HUES48 (cell line): ENCODE measurements around the gene TMEM161A.
"Not testable (repeated sequence)": the region's sequence is repeated elsewhere in the genome, so short reads cannot be mapped to it uniquely, and the experiment has no call there.

Experiments
- H3K27ac ChIP-seq: one replicate; pipeline ENCODE4 v1.7.0; 2013; ENCODE audit warnings: low read depth, low read length, inconsistent platforms
- H3K27me3 ChIP-seq: 2 replicates; pipeline ENCODE4 v1.6.1; 2013; ENCODE audit warnings: mild to moderate bottlenecking, low read length; ENCODE audit not compliant: control insufficient read depth, insufficient read depth
- H3K36me3 ChIP-seq: 2 replicates; pipeline ENCODE4 v1.6.1; 2013; ENCODE audit warnings: low read length; ENCODE audit not compliant: control insufficient read depth, insufficient read depth
- H3K4me1 ChIP-seq: 2 replicates; pipeline ENCODE4 v1.6.1; 2013; ENCODE audit warnings: mild to moderate bottlenecking, low read length; ENCODE audit not compliant: control insufficient read depth, insufficient read depth
- H3K4me3 ChIP-seq: 2 replicates; pipeline ENCODE4 v1.5.1; 2013; ENCODE audit warnings: mild to moderate bottlenecking, low read depth, low read length
- H3K9ac ChIP-seq: 2 replicates; pipeline ENCODE4 v1.6.1; 2013; ENCODE audit warnings: mild to moderate bottlenecking, low read depth, low read length, moderate library complexity
- H3K9me3 ChIP-seq: 2 replicates; pipeline ENCODE4 v1.6.1; 2013; ENCODE audit warnings: low read length; ENCODE audit not compliant: control insufficient read depth, insufficient read depth

TMEM161A gene

DNA sequence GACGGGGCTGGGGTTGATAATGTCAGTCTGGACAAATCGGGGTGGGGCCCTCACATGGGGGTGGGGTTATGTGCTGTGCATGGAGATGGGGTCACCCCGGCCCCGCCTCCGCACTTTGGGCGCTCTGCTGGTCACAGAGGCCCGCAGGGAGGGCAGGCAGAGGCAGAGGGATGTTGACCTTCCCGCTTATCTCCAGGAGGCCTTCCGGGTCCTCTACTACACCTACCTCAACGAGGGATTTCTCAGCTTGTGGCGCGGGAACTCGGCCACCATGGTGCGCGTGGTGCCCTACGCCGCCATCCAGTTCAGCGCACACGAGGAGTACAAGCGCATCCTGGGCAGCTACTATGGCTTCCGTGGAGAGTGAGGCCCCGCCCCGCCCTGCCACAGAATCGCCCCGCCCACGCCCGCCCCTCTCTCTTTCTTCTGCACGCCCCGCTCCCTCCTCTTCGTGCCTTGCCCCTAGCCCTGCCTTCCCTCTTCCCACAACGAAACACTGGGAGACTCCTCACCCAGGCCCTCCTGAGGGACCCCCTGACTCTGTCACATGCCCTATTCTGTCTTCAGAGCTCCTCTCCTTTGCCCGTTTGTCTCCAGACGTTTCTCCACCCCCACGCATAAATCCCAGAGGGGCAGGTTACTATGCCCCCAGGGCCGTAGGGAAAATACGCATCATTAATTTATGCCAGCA lies 32.8 kb downstream of the TMEM161A start:
- Histone ChIP-seq H3K27me3 (no peaks in the 10 kb centered on the region), H3K36me3 (no peaks in the 10 kb centered on the region), H3K27ac (peak overlapping the region; percentile 88), H3K9me3 (no peaks in the 10 kb centered on the region), H3K4me3 (peak overlapping the region; percentile 69), H3K9ac (peak overlapping the region; percentile 78; the same call in 1 of the 2 replicates), H3K4me1 (peaks cover 14% of the 10 kb centered on the region)

- Histone ChIP-seq H3K4me3 (no peak overlapping the region), H3K27me3 (no peaks in the 10 kb centered on the region), H3K4me1 (peaks cover 14% of the 10 kb centered on the region), H3K36me3 (no peaks in the 10 kb centered on the region), H3K9ac (no peak overlapping the region), H3K27ac (no peak overlapping the region), H3K9me3 (no peaks in the 10 kb centered on the region)
Observed at GRCh38 chr19:19103167-19103566, 35.1 kb downstream of the TMEM161A start.

GRCh38 chr19:19102566-19102965 lies 35.7 kb downstream of the TMEM161A start:
- peaks cover 10% of the 10 kb centered on the region for H3K4me1 ChIP-seq
- H3K9ac ChIP-seq, H3K4me3 ChIP-seq, H3K27me3 ChIP-seq, H3K27ac ChIP-seq, H3K36me3 ChIP-seq, H3K9me3 ChIP-seq: not testable (repeated sequence)

GRCh38 chr19:19101540-19101939 lies 36.7 kb downstream of the TMEM161A start:
- H3K27me3 ChIP-seq = no peaks in the 10 kb centered on the region
- H3K9me3 ChIP-seq = no peaks in the 10 kb centered on the region
- H3K4me1 ChIP-seq = peaks cover 10% of the 10 kb centered on the region
- H3K36me3 ChIP-seq = no peaks in the 10 kb centered on the region
- H3K9ac ChIP-seq = no peak overlapping the region
- H3K4me3 ChIP-seq = no peak overlapping the region
- no peak overlapping the region for H3K27ac ChIP-seq

GRCh38 chr19:19098703-19099632 lies 39.3 kb downstream of the TMEM161A start:
- no peaks in the 10 kb centered on the region for H3K9me3 ChIP-seq
- no peak overlapping the region for H3K27ac ChIP-seq
- H3K4me1 ChIP-seq = no peaks in the 10 kb centered on the region
- no peaks in the 10 kb centered on the region for H3K27me3 ChIP-seq
- H3K4me3 ChIP-seq = no peak overlapping the region
- no peaks in the 10 kb centered on the region for H3K36me3 ChIP-seq
- H3K9ac ChIP-seq = no peak overlapping the region

- Histone ChIP-seq H3K27ac (no peak overlapping the region), H3K36me3 (no peaks in the 10 kb centered on the region), H3K9ac (no peak overlapping the region), H3K4me1 (no peaks in the 10 kb centered on the region), H3K9me3 (no peaks in the 10 kb centered on the region), H3K4me3 (no peak overlapping the region), H3K27me3 (no peaks in the 10 kb centered on the region)
Observed at GRCh38 chr19:19098084-19098702, 40.1 kb downstream of the TMEM161A start.

GRCh38 chr19:19096641-19097627 lies 41.3 kb downstream of the TMEM161A start:
- Histone ChIP-seq H3K4me1 (no peaks in the 10 kb centered on the region), H3K9me3 (no peaks in the 10 kb centered on the region), H3K36me3 (no peaks in the 10 kb centered on the region), H3K9ac (no peak overlapping the region), H3K27ac (no peak overlapping the region), H3K27me3 (no peaks in the 10 kb centered on the region), H3K4me3 (no peak overlapping the region)

DNA sequence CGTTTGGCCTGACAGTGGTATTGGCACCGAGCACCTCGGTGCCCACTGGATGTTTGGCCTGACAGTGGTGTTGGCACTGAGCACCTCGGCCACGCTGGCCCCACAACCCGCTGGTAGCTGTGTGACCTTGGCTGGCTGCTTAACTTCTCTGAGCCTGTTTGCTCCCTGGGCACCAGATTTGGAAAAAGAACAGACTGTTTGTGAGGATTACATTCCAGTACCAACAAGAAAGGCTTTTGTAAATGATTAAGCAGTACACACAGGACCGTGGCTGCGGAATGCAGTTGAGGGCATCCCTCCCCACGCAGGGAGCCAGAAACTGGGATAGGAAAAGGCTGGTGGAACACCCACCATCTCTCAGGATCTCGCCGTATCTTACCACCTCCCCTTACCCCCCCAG lies 42.6 kb downstream of the TMEM161A start:
- Histone ChIP-seq H3K9ac (no peak overlapping the region), H3K9me3 (no peaks in the 10 kb centered on the region), H3K27ac (no peak overlapping the region), H3K4me3 (no peak overlapping the region), H3K36me3 (no peaks in the 10 kb centered on the region), H3K27me3 (no peaks in the 10 kb centered on the region), H3K4me1 (peaks cover 3% of the 10 kb centered on the region)

- H3K27me3 ChIP-seq = no peaks in the 10 kb centered on the region
- no peak overlapping the region for H3K9ac ChIP-seq
- H3K4me3 ChIP-seq = no peak overlapping the region
- H3K9me3 ChIP-seq = no peaks in the 10 kb centered on the region
- no peak overlapping the region for H3K27ac ChIP-seq
- no peaks in the 10 kb centered on the region for H3K36me3 ChIP-seq
- H3K4me1 ChIP-seq = peaks cover 15% of the 10 kb centered on the region
Observed at GRCh38 chr19:19094513-19094912, 43.8 kb downstream of the TMEM161A start.

DNA sequence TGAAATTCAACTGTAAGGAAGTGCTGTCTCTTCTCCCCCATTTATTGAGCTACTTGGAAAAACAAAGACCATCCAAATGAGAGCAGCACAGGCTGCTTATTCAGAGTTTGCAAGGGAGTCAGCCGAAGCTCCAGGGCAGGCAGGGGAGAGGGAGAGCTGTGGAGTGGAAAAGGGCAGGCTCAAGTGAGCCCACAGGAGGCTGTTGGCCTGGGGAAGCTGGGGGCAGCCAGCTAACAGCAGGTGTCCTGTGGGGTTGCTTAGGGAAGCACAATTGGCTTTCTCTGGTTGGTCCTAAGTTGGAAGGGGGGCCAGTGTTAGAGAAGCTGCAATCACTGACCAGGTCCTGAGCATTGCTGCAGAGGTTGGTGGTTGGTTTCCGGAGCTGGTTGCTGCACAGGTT lies 50.6 kb downstream of the TMEM161A start:
- H3K9me3 ChIP-seq = no peaks in the 10 kb centered on the region
- peaks cover 15% of the 10 kb centered on the region for H3K4me1 ChIP-seq
- H3K9ac ChIP-seq = no peak overlapping the region
- no peaks in the 10 kb centered on the region for H3K27me3 ChIP-seq
- H3K4me3 ChIP-seq = no peak overlapping the region
- no peak overlapping the region for H3K27ac ChIP-seq
- H3K36me3 ChIP-seq = no peaks in the 10 kb centered on the region
